HepG2 (cell line): ENCODE results near the gene SLC6A9. TPM values are rescaled to one million over a fixed set of nuclear protein-coding genes. Genes with fewer than 3 reads are reported as not detected.
A peak's percentile ranks its signal among the peaks of the same experiment; 100 is the strongest.

Experiments used
- ATAC-seq: fragments of 200-7000 bp; cut with Tn5 transposase; 3 replicates; pipeline ENCODE4 v1.9.1; 2020; ENCODE audit warnings: mild to moderate bottlenecking, moderate library complexity
- BruUV-seq: library from RNA; stranded (reverse); fragments of 400-500 nt; replicated peaks from 2 replicates; lab custom pipeline; 2021; lab: Mats Ljungman, UMichigan
- CTCF ChIA-PET: fragments of 300-600 bp; formaldehyde crosslinking; extraction: SDS; loops from one replicate; lab custom pipeline; 2021; ENCODE audit warnings: low total read pairs, inconsistent platforms, low intra/inter-chr PET ratio; lab: Yijun Ruan, JAX
- POLR2A ChIA-PET: fragments of 350-600 bp; sonication (Branson Sonifier 250); formaldehyde crosslinking; loops from one replicate; lab custom pipeline; 2020; ENCODE audit warnings: antibody characterized with exemption, inconsistent platforms; lab: Yijun Ruan, JAX
- DNase-seq: peaks from one replicate; pipeline ENCODE4 v3.0.0-alpha.2; 2015; ENCODE audit warnings: low spot score
- FAIRE-seq: peaks from 3 replicates; lab custom pipeline; 2011; peaks lifted over from hg19 to GRCh38; lab: Jason Lieb, UNC
- H2AFZ ChIP-seq: one replicate; pipeline ENCODE4 v1.6.1; 2011; ENCODE audit warnings: low read length, inconsistent platforms
- H3K27ac ChIP-seq: fragments of 300-600 bp; 3 replicates; pipeline ENCODE4 v1.8.0; 2011; ENCODE audit warnings: mixed run types, mild to moderate bottlenecking, mixed read lengths, low read length, inconsistent platforms; ENCODE audit not compliant: insufficient read depth; ENCODE audit errors: extremely low read length
- H3K27me3 ChIP-seq, 2 experiments: fragments of 200-600 bp in 1 of 2; 2 replicates in 1 of 2; 3 replicates in 1 of 2; pipeline versions ENCODE4 v1.6.0 to v1.8.0; 2011; ENCODE audit warnings: low read length in 2 of 2, mild to moderate bottlenecking in 2 of 2, moderate library complexity in 2 of 2, inconsistent platforms in 1 of 2; ENCODE audit not compliant: insufficient read depth in 2 of 2, control insufficient read depth in 1 of 2
- H3K36me3 ChIP-seq, 2 experiments: fragments of 200-600 bp in 1 of 2; replicated peaks in 1 of 2; 2 replicates in 1 of 2; 3 replicates in 1 of 2; pipeline versions ENCODE4 v1.5.1 to v1.8.0; 2011; ENCODE audit warnings: low read length in 2 of 2, inconsistent platforms in 1 of 2; ENCODE audit not compliant: insufficient read depth in 2 of 2, control insufficient read depth in 1 of 2
- H3K4me1 ChIP-seq: 2 replicates; pipeline ENCODE4 v1.5.1; 2012; ENCODE audit warnings: low read length, inconsistent platforms; ENCODE audit not compliant: insufficient read depth
- H3K4me2 ChIP-seq: 2 replicates; pipeline ENCODE4 v1.6.0; 2011; ENCODE audit warnings: low read depth, low read length, inconsistent platforms
- H3K4me3 ChIP-seq, 3 experiments: fragments of 200-600 bp in 1 of 3; sonication (generic), shearing (Covaris generic) in 1 of 3; replicated peaks in 1 of 3; 2 replicates each; pipeline ENCODE4 v1.5.1; 2011 to 2016; ENCODE audit warnings: low read length in 3 of 3, inconsistent platforms in 2 of 3, low read depth in 2 of 3, mild to moderate bottlenecking in 2 of 3, control low read depth in 1 of 3, mixed read lengths in 1 of 3; ENCODE audit not compliant: insufficient read depth in 1 of 3
- H3K79me2 ChIP-seq: one replicate; pipeline ENCODE4 v1.6.1; 2011; ENCODE audit warnings: low read length, inconsistent platforms; ENCODE audit not compliant: insufficient read depth
- H3K9ac ChIP-seq: 2 replicates; pipeline ENCODE4 v1.6.0; 2011; ENCODE audit warnings: mild to moderate bottlenecking, low read depth, low read length, inconsistent platforms; ENCODE audit not compliant: insufficient read depth
- H3K9me3 ChIP-seq: 2 replicates; pipeline ENCODE4 v1.5.1; 2012; ENCODE audit warnings: mild to moderate bottlenecking, low read length
- H4K20me1 ChIP-seq: 2 replicates; pipeline ENCODE4 v1.6.0; 2011; ENCODE audit warnings: inconsistent platforms, mild to moderate bottlenecking, low read length, moderate library complexity; ENCODE audit not compliant: insufficient read depth
- MAFK ChIP-seq, 2 experiments: IDR thresholded peaks in 1 of 2; conservative IDR thresholded peaks in 1 of 2; 2 replicates each; pipeline ENCODE4 v1.6.1; 2011; ENCODE audit warnings: improper control_type of control experiment in 2 of 2, low read length in 2 of 2
- ZBTB8A ChIP-seq: sonication (generic); formaldehyde crosslinking; IDR thresholded peaks from 2 replicates; pipeline ENCODE4 v1.4.0; 2020; ENCODE audit warnings: mild to moderate bottlenecking, low read depth, missing genetic modification reagents, borderline replicate concordance
- ZNF850 ChIP-seq: sonication (generic); formaldehyde crosslinking; conservative IDR thresholded peaks from 2 replicates; pipeline ENCODE4 v1.9.0; 2021; ENCODE audit warnings: mild to moderate bottlenecking, missing genetic modification reagents
- WGBS: methylation state at CpG from one replicate; pipeline ENCODE4 v1.1.6; 2017; ENCODE audit warnings: low lambda C conversion rate; 5-methylcytosine and 5-hydroxymethylcytosine counted together
- in situ Hi-C: cut with HindIII; loops from 2 replicates; pipeline ENCODE4 v1.10.0; 2017; ENCODE audit warnings: low pct_unique_long_range_greater_than_20kb; ENCODE audit not compliant: extremely low pct_ligation_motif_present
- intact Hi-C: fragments of 100-400 bp; cut with micrococcal nuclease; formaldehyde crosslinking; loops from one replicate; pipeline ENCODE4 v1.10.0; 2022; ENCODE audit not compliant: unreplicated experiment
- polyA plus RNA-seq, 8 experiments: library from polyadenylated mRNA; depleted of rRNA in 3 of 8; stranded (reverse) in 7 of 8; unstranded in 1 of 8; fragments of >200 nt; fragmentation: Illumina TruSeq in 4 of 8; extraction: Trizol in 4 of 8; gene quantifications; 2 replicates each; pipeline versions ENCODE4 v1.2.1 to v1.2.3, GENCODE V29; 2011 to 2016; ENCODE audit warnings: low read depth in 4 of 8, missing spikeins in 1 of 8, mixed read lengths in 1 of 8; ENCODE audit not compliant: insufficient read depth in 1 of 8
- total RNA-seq, 5 experiments: library from RNA; depleted of rRNA; stranded (reverse); fragments of >200 nt; fragmentation: Illumina TruSeq; extraction: Trizol; gene quantifications; 2 replicates each; pipeline ENCODE4 v1.2.3, GENCODE V29; 2016; ENCODE audit warnings: low read depth in 1 of 5
- TF ChIP-seq, protein P1 (sequence below): sonication (generic); formaldehyde crosslinking; IDR thresholded peaks from 2 replicates; pipeline ENCODE4 v1.4.0; 2020; ENCODE audit warnings: missing genetic modification reagents

SLC6A9 gene
- total and polyA plus RNA-seq, 2 of the 13 experiments (the other 11 are each of a cell fraction or from before 2014, with no cell fraction given): 8.5 to 9.9 TPM

DNA sequence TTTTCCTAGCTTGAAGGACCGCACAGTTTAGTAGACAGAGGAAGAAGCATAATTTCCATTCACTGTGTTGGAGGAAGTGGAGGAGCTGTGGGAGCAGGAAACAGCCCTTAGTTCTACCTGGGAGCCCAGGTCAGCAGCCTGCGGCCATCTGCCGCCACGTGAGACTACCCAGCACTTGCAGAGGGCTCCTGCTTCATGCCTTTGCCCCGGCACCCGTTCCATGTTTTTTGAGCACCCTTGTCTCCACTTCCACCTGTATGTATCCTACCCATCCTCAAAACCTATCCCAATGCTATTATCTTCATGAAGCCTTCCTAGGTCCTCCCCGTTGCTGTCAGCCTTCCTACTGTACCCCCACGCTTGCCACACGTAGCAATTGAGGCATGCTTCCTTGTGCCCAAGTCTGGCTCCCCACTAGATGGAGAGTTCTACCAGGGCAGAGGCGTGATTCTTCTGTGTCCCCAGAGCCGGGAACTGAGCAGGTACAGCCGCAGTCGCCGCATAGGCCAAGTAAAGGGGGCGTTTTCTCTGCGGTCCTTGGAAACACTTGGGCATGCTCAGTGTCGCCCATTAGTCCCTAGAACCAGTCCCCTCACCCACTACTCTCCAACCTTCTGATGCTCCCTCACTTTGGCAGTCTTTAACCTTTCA is 1.9 kb downstream of the SLC6A9 start (continued):
- TF ChIP-seq ZBTB8A (CRISPR knock-in tag): peak; percentile 4; the same call in 1 of the 2 replicates

- no peak overlapping the region for H3K9ac ChIP-seq
- ATAC-seq: no peak
- H3K36me3 ChIP-seq: peaks cover 4 to 15% of the 10 kb centered on the region in 2 experiments; a peak in 2 of 5 replicates
- no peak for DNase-seq
- POLR2A ChIA-PET: no interaction called here
- no peak overlapping the region for H3K4me3 ChIP-seq
- no peak for FAIRE-seq
- no peak overlapping the region for H3K4me2 ChIP-seq
- no peak overlapping the region for H3K27ac ChIP-seq
- peak; percentile 3 to 50; a peak in 1 of 4 replicates for TF ChIP-seq MAFK (conservative IDR thresholded peaks at IDR 0.05 in 1 of 2, IDR thresholded peaks at IDR 0.05 in 1 of 2; ENCODE audit: low read length in 2 of 2)
- no peak for TF ChIP-seq ZNF850 (CRISPR knock-in tag)
- TF ChIP-seq, protein P1, sequence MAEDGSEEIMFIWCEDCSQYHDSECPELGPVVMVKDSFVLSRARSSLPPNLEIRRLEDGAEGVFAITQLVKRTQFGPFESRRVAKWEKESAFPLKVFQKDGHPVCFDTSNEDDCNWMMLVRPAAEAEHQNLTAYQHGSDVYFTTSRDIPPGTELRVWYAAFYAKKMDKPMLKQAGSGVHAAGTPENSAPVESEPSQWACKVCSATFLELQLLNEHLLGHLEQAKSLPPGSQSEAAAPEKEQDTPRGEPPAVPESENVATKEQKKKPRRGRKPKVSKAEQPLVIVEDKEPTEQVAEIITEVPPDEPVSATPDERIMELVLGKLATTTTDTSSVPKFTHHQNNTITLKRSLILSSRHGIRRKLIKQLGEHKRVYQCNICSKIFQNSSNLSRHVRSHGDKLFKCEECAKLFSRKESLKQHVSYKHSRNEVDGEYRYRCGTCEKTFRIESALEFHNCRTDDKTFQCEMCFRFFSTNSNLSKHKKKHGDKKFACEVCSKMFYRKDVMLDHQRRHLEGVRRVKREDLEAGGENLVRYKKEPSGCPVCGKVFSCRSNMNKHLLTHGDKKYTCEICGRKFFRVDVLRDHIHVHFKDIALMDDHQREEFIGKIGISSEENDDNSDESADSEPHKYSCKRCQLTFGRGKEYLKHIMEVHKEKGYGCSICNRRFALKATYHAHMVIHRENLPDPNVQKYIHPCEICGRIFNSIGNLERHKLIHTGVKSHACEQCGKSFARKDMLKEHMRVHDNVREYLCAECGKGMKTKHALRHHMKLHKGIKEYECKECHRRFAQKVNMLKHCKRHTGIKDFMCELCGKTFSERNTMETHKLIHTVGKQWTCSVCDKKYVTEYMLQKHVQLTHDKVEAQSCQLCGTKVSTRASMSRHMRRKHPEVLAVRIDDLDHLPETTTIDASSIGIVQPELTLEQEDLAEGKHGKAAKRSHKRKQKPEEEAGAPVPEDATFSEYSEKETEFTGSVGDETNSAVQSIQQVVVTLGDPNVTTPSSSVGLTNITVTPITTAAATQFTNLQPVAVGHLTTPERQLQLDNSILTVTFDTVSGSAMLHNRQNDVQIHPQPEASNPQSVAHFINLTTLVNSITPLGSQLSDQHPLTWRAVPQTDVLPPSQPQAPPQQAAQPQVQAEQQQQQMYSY (CRISPR knock-in tag): no peak
- intact Hi-C loops (no loop called here), in situ Hi-C loops (no loop called here)
- peaks cover 17% of the 10 kb centered on the region for H3K4me1 ChIP-seq
- no peaks in the 10 kb centered on the region for H3K79me2 ChIP-seq
- no TSS peak for BruUV-seq
- H2AFZ ChIP-seq: no peak overlapping the region
- H4K20me1 ChIP-seq: no peaks in the 10 kb centered on the region
- H3K27me3 ChIP-seq: no peaks in the 10 kb centered on the region
- 97% methylated on average over 3 of the region's 3 CpGs for WGBS
- CTCF ChIA-PET: no interaction called here
- H3K9me3 ChIP-seq: no peaks in the 10 kb centered on the region
These were observed 3.9 kb downstream of the SLC6A9 start for GRCh38 chr1:44027320-44027719.
